ENCODE measurements around the gene JMJD4. TPM values are rescaled to one million over a fixed set of nuclear protein-coding genes. Genes with fewer than 3 reads are reported as not detected.
A peak's percentile ranks its signal among the peaks of the same experiment; 100 is the strongest.

The JMJD4 gene
- total and polyA plus RNA-seq, 8 donors, result 13.4 to 18.6 (median 16.7) TPM

DNA sequence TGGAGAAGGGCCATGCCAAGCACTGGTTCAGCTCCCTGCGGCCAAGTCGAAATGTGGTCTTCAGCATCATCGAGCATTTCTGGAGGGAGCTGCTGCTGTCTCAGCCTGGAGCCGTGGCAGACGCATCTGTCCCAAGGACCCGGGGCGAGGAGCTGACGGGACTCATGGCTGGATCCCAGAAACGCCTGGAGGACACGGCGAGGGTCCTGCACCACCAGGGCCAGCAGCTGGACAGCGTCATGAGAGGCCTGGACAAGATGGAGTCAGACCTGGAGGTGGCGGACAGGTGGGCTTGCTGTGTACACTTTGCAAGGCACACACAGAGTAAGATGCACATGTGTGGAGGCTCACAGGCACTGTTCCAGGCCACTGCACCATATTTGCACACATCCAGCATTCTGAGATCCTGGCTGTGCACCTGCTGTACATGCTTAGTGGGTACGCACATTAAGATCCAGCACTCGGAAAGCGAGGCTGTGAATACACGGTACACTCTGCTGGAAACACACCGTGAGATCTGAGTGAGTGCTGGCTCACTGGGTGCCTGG, 12.9 kb upstream of the JMJD4 start:
- no peak overlapping the region for H3K4me3 ChIP-seq
- H3K36me3 ChIP-seq, result peaks cover 0 to 42% of the 10 kb centered on the region in 2 donors
- no peak for TF ChIP-seq CTCF (IDR thresholded peaks at IDR 0.05)
- intact Hi-C loops (cut with DNase I), result no loop called here
- ATAC-seq (no peak), DNase-seq (no peak)
- no peak overlapping the region for H3K27ac ChIP-seq
- H3K9me3 ChIP-seq, result no peaks in the 10 kb centered on the region
- no peaks in the 10 kb centered on the region for H3K4me1 ChIP-seq
- H3K27me3 ChIP-seq, result no peaks in the 10 kb centered on the region

- no peak for TF ChIP-seq CTCF (IDR thresholded peaks at IDR 0.05)
- H3K27me3 ChIP-seq, result no peaks in the 10 kb centered on the region
- no peak for ATAC-seq
- H3K36me3 ChIP-seq, result peaks cover 0 to 42% of the 10 kb centered on the region in 2 donors
- no peak overlapping the region for H3K27ac ChIP-seq
- no peaks in the 10 kb centered on the region for H3K9me3 ChIP-seq
- intact Hi-C loops (cut with DNase I), result no loop called here
- H3K4me3 ChIP-seq, result no peak overlapping the region
- no peaks in the 10 kb centered on the region for H3K4me1 ChIP-seq
- no peak for DNase-seq
These were observed 12.3 kb upstream of the JMJD4 start for GRCh38 chr1:227747382-227747781.

- Histone ChIP-seq H3K27me3 (no peaks in the 10 kb centered on the region), H3K36me3 (peaks cover 0 to 38% of the 10 kb centered on the region in 2 donors), H3K9me3 (no peaks in the 10 kb centered on the region), H3K27ac (no peak overlapping the region), H3K4me1 (no peaks in the 10 kb centered on the region), H3K4me3 (no peak overlapping the region)
- no peak for DNase-seq
- intact Hi-C loops (cut with DNase I), result no loop called here
- no peak for ATAC-seq
- no peak for TF ChIP-seq CTCF (IDR thresholded peaks at IDR 0.05)
These were observed 11.6 kb upstream of the JMJD4 start for GRCh38 chr1:227746676-227747075.

DNA sequence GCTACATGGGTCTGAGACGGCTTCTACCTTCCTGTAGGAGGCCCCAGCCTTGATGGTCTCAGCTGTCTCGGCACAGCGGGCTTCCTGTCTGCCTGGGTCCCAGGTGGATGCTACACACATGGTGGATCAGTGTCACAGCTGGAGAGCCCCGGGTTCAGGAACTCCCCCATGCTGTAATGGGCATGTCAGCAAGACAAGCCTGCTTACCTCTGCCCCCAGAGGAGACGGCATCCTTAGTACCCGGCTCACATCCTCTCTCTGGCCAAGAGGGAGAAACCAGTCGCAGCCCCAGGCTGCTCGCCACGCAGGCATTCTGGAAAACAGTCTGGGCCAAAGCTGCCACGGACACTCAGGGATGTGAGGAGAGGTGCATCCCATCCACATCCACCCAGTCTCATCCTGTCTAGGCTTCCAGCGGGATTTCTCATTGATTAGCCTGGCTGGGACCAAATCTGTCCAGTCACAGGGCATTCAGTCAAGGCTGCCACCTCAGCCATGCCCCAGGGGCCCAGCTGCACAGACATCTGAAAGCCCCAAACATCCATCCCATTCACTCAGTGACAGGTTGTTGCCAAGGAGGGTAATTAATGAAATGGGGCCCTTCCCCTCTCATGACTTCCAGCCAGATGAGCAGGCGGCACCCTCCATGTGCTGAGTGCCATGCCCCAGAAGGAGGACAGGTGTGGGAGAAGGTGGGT, 10.6 kb upstream of the JMJD4 start:
- no peak overlapping the region for H3K27ac ChIP-seq
- no peak overlapping the region for H3K4me3 ChIP-seq
- H3K4me1 ChIP-seq, result no peaks in the 10 kb centered on the region
- no peaks in the 10 kb centered on the region for H3K27me3 ChIP-seq
- no peak for TF ChIP-seq CTCF (IDR thresholded peaks at IDR 0.05)
- ATAC-seq, result no peak
- peaks cover 0 to 30% of the 10 kb centered on the region in 2 donors for H3K36me3 ChIP-seq
- intact Hi-C loops (cut with DNase I), result no loop called here
- no peak for DNase-seq
- H3K9me3 ChIP-seq, result no peaks in the 10 kb centered on the region

DNA sequence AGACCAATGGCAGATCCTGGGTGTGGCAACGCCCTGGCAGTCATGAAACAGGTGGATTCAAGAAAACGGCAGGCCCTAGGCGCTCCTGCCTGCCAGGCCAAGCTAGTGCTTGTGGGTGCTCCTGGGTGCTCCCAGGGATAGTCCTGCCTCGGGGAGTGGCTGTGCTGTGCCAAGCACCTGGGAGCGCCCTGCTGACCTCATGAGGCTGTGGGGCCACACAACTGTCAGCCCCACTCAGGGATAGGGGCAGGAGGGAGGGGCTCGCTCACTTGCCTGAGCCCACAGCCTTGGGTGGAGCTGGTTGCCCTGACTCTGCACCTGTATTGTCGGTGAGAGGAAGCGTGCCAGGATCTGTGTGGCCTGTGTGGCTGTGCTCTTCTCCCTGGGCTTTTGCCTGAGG, 9.6 kb upstream of the JMJD4 start:
- no peaks in the 10 kb centered on the region for H3K9me3 ChIP-seq
- H3K27me3 ChIP-seq, result no peaks in the 10 kb centered on the region
- ATAC-seq (no peak), DNase-seq (peak in 1 of 4 donors; percentile 54)
- no peaks in the 10 kb centered on the region for H3K4me1 ChIP-seq
- intact Hi-C loops (cut with DNase I), result no loop called here
- peaks cover 0 to 20% of the 10 kb centered on the region in 2 donors for H3K36me3 ChIP-seq
- H3K4me3 ChIP-seq, result no peak overlapping the region
- no peak overlapping the region for H3K27ac ChIP-seq
- TF ChIP-seq CTCF (IDR thresholded peaks at IDR 0.05), result no peak
